H1 (cell line): ENCODE results near the gene KNDC1. TPM values are rescaled to one million over a fixed set of nuclear protein-coding genes. Genes with fewer than 3 reads are reported as not detected.

Experiments
- CTCF ChIA-PET: fragments of 300-600 bp; sonication (Branson Sonifier 250); formaldehyde crosslinking; loops from one replicate; lab custom pipeline; 2021; ENCODE audit not compliant: partially characterized antibody; lab: Charles Lee
- POLR2A ChIA-PET: fragments of 300-600 bp; sonication (Branson Sonifier 250); formaldehyde crosslinking; loops from one replicate; lab custom pipeline; 2021; ENCODE audit warnings: inconsistent platforms; ENCODE audit not compliant: partially characterized antibody; lab: Charles Lee
- DNase-seq, 2 experiments: peaks; one replicate each; pipeline versions ENCODE4 v3.0.0 to v3.0.0-alpha.2; 2010 to 2022; ENCODE audit warnings: low spot score in 2 of 2, low read depth in 1 of 2, mixed read lengths in 1 of 2
- FAIRE-seq: peaks from 2 replicates; lab custom pipeline; 2011; peaks lifted over from hg19 to GRCh38; lab: Jason Lieb, UNC
- H2AFZ ChIP-seq: 2 replicates; pipeline ENCODE4 v1.8.1; 2012; ENCODE audit warnings: low read length, inconsistent platforms
- H2AK5ac ChIP-seq: 2 replicates; pipeline ENCODE4 v1.6.1; 2013; ENCODE audit warnings: low read depth, low read length
- H2BK120ac ChIP-seq: replicated peaks from 2 replicates; pipeline ENCODE3; 2013; ENCODE audit warnings: low read depth, low read length, inconsistent platforms
- H2BK12ac ChIP-seq: 2 replicates; pipeline ENCODE4 v1.6.1; 2013; ENCODE audit warnings: low read depth, low read length
- H2BK15ac ChIP-seq: 2 replicates; pipeline ENCODE4 v1.6.1; 2013; ENCODE audit warnings: low read length
- H2BK20ac ChIP-seq: 2 replicates; pipeline ENCODE4 v1.6.1; 2013; ENCODE audit warnings: low read length
- H2BK5ac ChIP-seq: 2 replicates; pipeline ENCODE4 v1.6.1; 2013; ENCODE audit warnings: low read depth, low read length
- H3K14ac ChIP-seq: 2 replicates; pipeline ENCODE4 v1.6.1; 2013; ENCODE audit warnings: inconsistent platforms; ENCODE audit not compliant: insufficient read length
- H3K18ac ChIP-seq: 2 replicates; pipeline ENCODE4 v1.6.1; 2013; ENCODE audit warnings: low read length; ENCODE audit errors: extremely low read depth
- H3K23ac ChIP-seq: 2 replicates; pipeline ENCODE4 v1.6.1; 2013; ENCODE audit warnings: inconsistent platforms; ENCODE audit not compliant: insufficient read length
- H3K23me2 ChIP-seq: 2 replicates; pipeline ENCODE4 v1.6.1; 2013; ENCODE audit warnings: low read depth, low read length
- H3K27ac ChIP-seq: 2 replicates; pipeline ENCODE4 v1.6.1; 2011; ENCODE audit warnings: low read depth, low read length, inconsistent platforms
- H3K27me3 ChIP-seq, 4 experiments: replicated peaks in 1 of 4; 1 replicate in 1 of 4; 2 replicates in 3 of 4; pipeline versions ENCODE4 v1.6.1 to v1.8.1; 2011 to 2013; ENCODE audit warnings: low read length in 3 of 4, mild to moderate bottlenecking in 3 of 4, inconsistent platforms in 2 of 4, mixed read lengths in 2 of 4, moderate library complexity in 1 of 4; ENCODE audit not compliant: control insufficient read depth in 3 of 4, insufficient read depth in 3 of 4; ENCODE audit errors: extremely low read depth in 1 of 4
- H3K36me3 ChIP-seq, 4 experiments: 2 replicates each; pipeline versions ENCODE4 v1.6.1 to v1.8.1; 2011 to 2013; ENCODE audit warnings: mild to moderate bottlenecking in 4 of 4, low read length in 3 of 4, moderate library complexity in 2 of 4, control low read depth in 1 of 4, inconsistent platforms in 1 of 4; ENCODE audit not compliant: insufficient read depth in 4 of 4, control insufficient read depth in 2 of 4
- H3K4ac ChIP-seq: replicated peaks from 2 replicates; pipeline ENCODE3; 2013; ENCODE audit warnings: low read length, low read depth, mixed read lengths, inconsistent platforms; ENCODE audit not compliant: insufficient read length
- H3K4me1 ChIP-seq, 4 experiments: replicated peaks in 1 of 4; 1 replicate in 1 of 4; 2 replicates in 3 of 4; pipeline versions ENCODE4 v1.6.1 to v1.8.1; 2011 to 2013; ENCODE audit warnings: low read length in 3 of 4, inconsistent platforms in 2 of 4, mixed read lengths in 1 of 4; ENCODE audit not compliant: insufficient read depth in 4 of 4, control insufficient read depth in 3 of 4
- H3K4me2 ChIP-seq, 2 experiments: 2 replicates each; pipeline versions ENCODE4 v1.6.1 to v1.8.1; 2011 to 2013; ENCODE audit warnings: low read depth in 2 of 2, low read length in 2 of 2, control low read depth in 1 of 2, inconsistent platforms in 1 of 2, mild to moderate bottlenecking in 1 of 2; ENCODE audit not compliant: insufficient read depth in 1 of 2
- H3K4me3 ChIP-seq, 4 experiments: fragments of 200-600, 300-600 bp in 1 of 4; sonication (generic), shearing (Covaris generic), sonication (Bioruptor Twin) in 1 of 4; 2 replicates each; pipeline versions ENCODE4 v1.5.1 to v1.8.1; 2011 to 2016; ENCODE audit warnings: low read length in 4 of 4, low read depth in 3 of 4, control low read depth in 2 of 4, inconsistent platforms in 2 of 4, mild to moderate bottlenecking in 2 of 4, mixed read lengths in 1 of 4, moderate library complexity in 1 of 4; ENCODE audit not compliant: insufficient read depth in 2 of 4; ENCODE audit errors: extremely low read depth in 1 of 4
- H3K56ac ChIP-seq: replicated peaks from 2 replicates; pipeline ENCODE3; 2013; ENCODE audit warnings: low read depth, mild to moderate bottlenecking, mixed read lengths, low read length, inconsistent platforms; ENCODE audit not compliant: insufficient read length
- H3K79me1 ChIP-seq: 2 replicates; pipeline ENCODE4 v1.6.1; 2013; ENCODE audit warnings: low read depth, low read length, control low read depth
- H3K79me2 ChIP-seq, 2 experiments: 2 replicates each; pipeline versions ENCODE4 v1.6.1 to v1.8.1; 2012 to 2013; ENCODE audit warnings: low read length in 2 of 2, mild to moderate bottlenecking in 2 of 2, inconsistent platforms in 1 of 2; ENCODE audit not compliant: insufficient read depth in 2 of 2, control insufficient read depth in 1 of 2
- H3K9ac ChIP-seq, 4 experiments: replicated peaks in 1 of 4; 1 replicate in 1 of 4; 2 replicates in 3 of 4; pipeline versions ENCODE4 v1.6.1 to v1.8.1; 2011 to 2013; ENCODE audit warnings: low read depth in 3 of 4, low read length in 3 of 4, control low read depth in 2 of 4, mild to moderate bottlenecking in 2 of 4, moderate library complexity in 2 of 4, inconsistent platforms in 1 of 4; ENCODE audit errors: extremely low read depth in 1 of 4
- H3K9me3 ChIP-seq, 2 experiments: 2 replicates each; pipeline versions ENCODE4 v1.6.1 to v1.8.1; 2012 to 2013; ENCODE audit warnings: mild to moderate bottlenecking in 2 of 2, moderate library complexity in 2 of 2, control low read depth in 1 of 2, inconsistent platforms in 1 of 2, low read depth in 1 of 2, low read length in 1 of 2, mixed read lengths in 1 of 2; ENCODE audit not compliant: insufficient read depth in 2 of 2
- H4K20me1 ChIP-seq, 2 experiments: replicated peaks in 1 of 2; 2 replicates each; pipeline versions ENCODE3 to v1.8.1; 2011 to 2013; ENCODE audit warnings: inconsistent platforms in 2 of 2, low read length in 2 of 2, mild to moderate bottlenecking in 1 of 2; ENCODE audit not compliant: insufficient read depth in 2 of 2, control insufficient read depth in 1 of 2
- H4K5ac ChIP-seq: 2 replicates; pipeline ENCODE4 v1.6.1; 2013; ENCODE audit warnings: low read length, low read depth, mixed read lengths, inconsistent platforms; ENCODE audit not compliant: insufficient read length
- H4K8ac ChIP-seq: 2 replicates; pipeline ENCODE4 v1.8.0; 2013; ENCODE audit warnings: mild to moderate bottlenecking, moderate library complexity, low read length, inconsistent platforms; ENCODE audit not compliant: insufficient read depth; ENCODE audit errors: extremely low read depth
- H4K91ac ChIP-seq: replicated peaks from 2 replicates; pipeline ENCODE3; 2013; ENCODE audit warnings: low read length, mixed read lengths, inconsistent platforms; ENCODE audit not compliant: insufficient read length
- ATF3 ChIP-seq: IDR thresholded peaks from 2 replicates; pipeline ENCODE4 v1.6.1; 2011; ENCODE audit warnings: low read depth, mild to moderate bottlenecking, low read length; ENCODE audit not compliant: insufficient read depth
- CBX8 ChIP-seq: fragments of 300-800, 300-1000 bp; sonication (generic); IDR thresholded peaks from 2 replicates; pipeline ENCODE4 v1.7.1; 2016; ENCODE audit warnings: low read depth, low read length, borderline replicate concordance
- CREB1 ChIP-seq: IDR thresholded peaks from 2 replicates; pipeline ENCODE4 v1.6.1; 2012; ENCODE audit warnings: inconsistent platforms
- CTBP2 ChIP-seq: IDR thresholded peaks from 2 replicates; pipeline ENCODE4 v1.7.0; 2011; ENCODE audit warnings: borderline replicate concordance, mild to moderate bottlenecking, moderate library complexity, mixed read lengths, low read length; ENCODE audit not compliant: insufficient read depth, insufficient read length
- EP300 ChIP-seq, 2 experiments: IDR thresholded peaks; 1 replicate in 1 of 2; 2 replicates in 1 of 2; pipeline ENCODE4 v1.6.1; 2011 to 2012; ENCODE audit warnings: low read depth in 2 of 2, low read length in 2 of 2, mild to moderate bottlenecking in 2 of 2, borderline replicate concordance in 1 of 2, inconsistent platforms in 1 of 2, moderate library complexity in 1 of 2
- FOSL1 ChIP-seq: IDR thresholded peaks from 2 replicates; pipeline ENCODE4 v1.6.1; 2011; ENCODE audit warnings: mild to moderate bottlenecking, low read depth, low read length, moderate library complexity; ENCODE audit not compliant: insufficient read depth
- HDAC6 ChIP-seq: IDR thresholded peaks from one replicate; pipeline ENCODE4 v1.7.1; 2012; ENCODE audit warnings: low read depth, mild to moderate bottlenecking, inconsistent platforms, low read length, moderate library complexity
- JUND ChIP-seq: IDR thresholded peaks from 2 replicates; pipeline ENCODE4 v1.6.1; 2011; ENCODE audit warnings: mild to moderate bottlenecking, improper control_type of control experiment, low read length
- RAD21 ChIP-seq, 2 experiments: IDR thresholded peaks in 1 of 2; conservative IDR thresholded peaks in 1 of 2; 2 replicates each; pipeline ENCODE4 v1.6.1; 2011; ENCODE audit warnings: low read depth in 2 of 2, low read length in 2 of 2, improper control_type of control experiment in 1 of 2, inconsistent platforms in 1 of 2, mild to moderate bottlenecking in 1 of 2, moderate library complexity in 1 of 2
- SIN3A ChIP-seq, 2 experiments: IDR thresholded peaks in 1 of 2; conservative IDR thresholded peaks in 1 of 2; 2 replicates each; pipeline ENCODE4 v1.6.1; 2011 to 2012; ENCODE audit warnings: low read length in 2 of 2, improper control_type of control experiment in 1 of 2, low read depth in 1 of 2, mild to moderate bottlenecking in 1 of 2
- SP4 ChIP-seq: IDR thresholded peaks from 2 replicates; pipeline ENCODE4 v1.6.1; 2012; ENCODE audit warnings: low read length, inconsistent platforms
- WGBS, 2 experiments: shearing (Covaris generic) in 1 of 2; methylation state at CpG; one replicate each; pipeline versions ENCODE4 v1.1.6 to v1.1.7; 2013 to 2015; ENCODE audit warnings: low lambda C conversion rate in 2 of 2, mixed read lengths in 2 of 2, inconsistent platforms in 1 of 2, low coverage in 1 of 2, missing lambda C conversion rate in 1 of 2; ENCODE audit not compliant: insufficient replicate concordance in 2 of 2, insufficient coverage in 1 of 2, insufficient read length in 1 of 2; ENCODE audit errors: extremely low coverage in 1 of 2, missing lambda C conversion rate in 1 of 2; 5-methylcytosine and 5-hydroxymethylcytosine counted together
- polyA plus RNA-seq, 7 experiments: library from polyadenylated mRNA; depleted of rRNA in 3 of 7; stranded (reverse) in 5 of 7; unstranded in 2 of 7; fragments of >200 nt in 5 of 7; fragments of 200-250 nt in 2 of 7; gene quantifications; 1 replicate in 5 of 7; 2 replicates in 1 of 7; 4 replicates in 1 of 7; pipeline versions ENCODE4 v1.2.1 to v1.2.3, GENCODE V29; 2011 to 2013; ENCODE audit warnings: missing spikeins in 2 of 7, mixed read lengths in 2 of 7
- total RNA-seq: library from RNA; stranded (reverse); fragmentation: NEBNext Ultra II Directional; extraction: Animal tissue kit (Norgen Biotek cat#: 25700); gene quantifications from 2 replicates; pipeline ENCODE4 v1.2.1, GENCODE V29; 2021

The KNDC1 gene
- total and polyA plus RNA-seq, 2 of the 8 experiments (the other 6 are each of a cell fraction or from before 2014, with no cell fraction given), result 7.5 to 16.7 TPM

GRCh38 chr10:133209117-133209516 lies 49.1 kb downstream of the KNDC1 start:
- H3K4me3 ChIP-seq, result no peak overlapping the region
- CTCF ChIA-PET, result no interaction called here
- H2BK5ac ChIP-seq, result peak overlapping the region; percentile 63
- no peaks in the 10 kb centered on the region for H3K79me2 ChIP-seq
- no peak overlapping the region for H3K56ac ChIP-seq
- H2AK5ac ChIP-seq, result peak overlapping the region; percentile 95
- no peak for DNase-seq
- TF ChIP-seq HDAC6 (no peak), JUND (no peak), SP4 (no peak), SIN3A (conservative IDR thresholded peaks at IDR 0.05 in 1 of 2, IDR thresholded peaks at IDR 0.05 in 1 of 2; ENCODE audit: low read depth in 1 of 2, low read length in 2 of 2) (no peak), EP300 (IDR thresholded peaks at IDR 0.05; ENCODE audit: borderline replicate concordance in 1 of 2, low read depth in 2 of 2, low read length in 2 of 2) (no peak), CREB1 (no peak), CBX8 (no peak), ATF3 (no peak), RAD21 (IDR thresholded peaks at IDR 0.05 in 1 of 2, conservative IDR thresholded peaks at IDR 0.05 in 1 of 2; ENCODE audit: low read depth in 2 of 2, low read length in 2 of 2) (no peak), CTBP2 (no peak), FOSL1 (no peak)
- TF ChIP-seq, all 59 proteins: peak for 0
- WGBS, 2 experiments, result 93% methylated on average over 14 of the region's 14 CpGs; no CpG with 5 or more reads in 1 of the 2 experiments
- H3K23ac ChIP-seq, result peak overlapping the region; percentile 21
- H3K79me1 ChIP-seq, result no peaks in the 10 kb centered on the region
- H2BK20ac ChIP-seq, result peak overlapping the region; percentile 75; the same call in 1 of the 2 replicates
- 0 out of 2 replicates have a peak overlapping the region, but pooled peaks have one; percentile 25 for H4K8ac ChIP-seq
- H3K14ac ChIP-seq, result peak overlapping the region; percentile 57
- H2BK12ac ChIP-seq, result peak overlapping the region; percentile 43; the same call in 1 of the 2 replicates
- peaks cover 2 to 12% of the 10 kb centered on the region in 2 experiments for H4K20me1 ChIP-seq
- H3K36me3 ChIP-seq, result peaks cover 0 to 3% (median 0%) of the 10 kb centered on the region in 4 experiments; a peak in 2 of 8 replicates
- 0 out of 2 replicates have a peak overlapping the region, but pooled peaks have one; percentile 92 for H2BK15ac ChIP-seq
- no peaks in the 10 kb centered on the region; a peak in 1 of 7 replicates for H3K27me3 ChIP-seq
- POLR2A ChIA-PET, result no interaction called here
- no peaks in the 10 kb centered on the region; a peak in 1 of 4 replicates for H3K9me3 ChIP-seq
- no peaks in the 10 kb centered on the region for H3K4me1 ChIP-seq
- no peak for FAIRE-seq
- H4K5ac ChIP-seq, result no peak overlapping the region
- H3K27ac ChIP-seq, result peak overlapping the region; percentile 10; the same call in 1 of the 2 replicates
- H4K91ac ChIP-seq, result peak overlapping the region; percentile 74
- no peak overlapping the region for H3K18ac ChIP-seq
- H3K4ac ChIP-seq, result peak overlapping the region; percentile 69
- no peak overlapping the region for H2AFZ ChIP-seq
- H3K23me2 ChIP-seq, result peaks cover 8% of the 10 kb centered on the region
- H3K4me2 ChIP-seq, result no peak overlapping the region
- H2BK120ac ChIP-seq, result no peak overlapping the region
- no peak overlapping the region for H3K9ac ChIP-seq
